H1 (cell line): ENCODE data around the gene LRP11. TPM values are rescaled to one million over a fixed set of nuclear protein-coding genes. Genes with fewer than 3 reads are reported as not detected.

Experiments used
- BACH1 ChIP-seq: IDR thresholded peaks from 2 replicates; pipeline ENCODE4 v1.6.1; 2012; ENCODE audit warnings: low read length, improper control_type of control experiment
- CTCF ChIP-seq, 3 experiments: IDR thresholded peaks; 1 replicate in 2 of 3; 2 replicates in 1 of 3; pipeline versions ENCODE4 v1.5.1 to v1.6.1; 2011; ENCODE audit warnings: low read length in 3 of 3, mild to moderate bottlenecking in 3 of 3, inconsistent platforms in 2 of 3, low read depth in 1 of 3, moderate library complexity in 1 of 3; ENCODE audit not compliant: insufficient read depth in 1 of 3; ENCODE audit errors: control extremely low read depth in 1 of 3
- KDM4A ChIP-seq: IDR thresholded peaks from one replicate; pipeline ENCODE4 v1.7.1; 2012; ENCODE audit warnings: low read depth, mild to moderate bottlenecking, moderate library complexity, low read length, inconsistent platforms; ENCODE audit not compliant: severe bottlenecking
- RNF2 ChIP-seq: fragments of 200-900, 300-1000 bp; sonication (generic); IDR thresholded peaks from 2 replicates; pipeline ENCODE4 v1.7.1; 2016; ENCODE audit warnings: borderline replicate concordance, low read depth, mild to moderate bottlenecking, antibody characterized with exemption, low read length; ENCODE audit not compliant: poor library complexity, severe bottlenecking; ENCODE audit errors: missing control alignments
- TCF12 ChIP-seq: IDR thresholded peaks from 2 replicates; pipeline ENCODE4 v1.6.1; 2011; ENCODE audit warnings: low read depth, mild to moderate bottlenecking, low read length
- YY1 ChIP-seq: IDR thresholded peaks from 2 replicates; pipeline ENCODE4 v1.6.1; 2011; ENCODE audit warnings: low read depth, mild to moderate bottlenecking, low read length
- ZNF274 ChIP-seq: IDR thresholded peaks from 2 replicates; pipeline ENCODE4 v1.7.0; 2012; ENCODE audit warnings: low read length, borderline replicate concordance; ENCODE audit errors: extremely low read depth
- polyA plus RNA-seq, 7 experiments: library from polyadenylated mRNA; depleted of rRNA in 3 of 7; stranded (reverse) in 5 of 7; unstranded in 2 of 7; fragments of >200 nt in 5 of 7; fragments of 200-250 nt in 2 of 7; gene quantifications; 1 replicate in 5 of 7; 2 replicates in 1 of 7; 4 replicates in 1 of 7; pipeline versions ENCODE4 v1.2.1 to v1.2.3, GENCODE V29; 2011 to 2013; ENCODE audit warnings: missing spikeins in 2 of 7, mixed read lengths in 2 of 7
- total RNA-seq: library from RNA; stranded (reverse); fragmentation: NEBNext Ultra II Directional; extraction: Animal tissue kit (Norgen Biotek cat#: 25700); gene quantifications from 2 replicates; pipeline ENCODE4 v1.2.1, GENCODE V29; 2021
- TF ChIP-seq, protein P1 (sequence below): fragments of 300-600 bp; sonication (generic); IDR thresholded peaks from 2 replicates; pipeline ENCODE4 v1.7.1; 2012; ENCODE audit warnings: low read length, moderate library complexity, mild to moderate bottlenecking, inconsistent platforms; ENCODE audit not compliant: insufficient replicate concordance
- TF ChIP-seq, protein P2 (sequence below): IDR thresholded peaks from 2 replicates; pipeline ENCODE4 v1.6.1; 2012; ENCODE audit warnings: inconsistent platforms

Gene LRP11
- total and polyA plus RNA-seq, 2 of the 8 experiments (the other 6 are each of a cell fraction or from before 2014, with no cell fraction given): 11.0 to 20.0 TPM

DNA sequence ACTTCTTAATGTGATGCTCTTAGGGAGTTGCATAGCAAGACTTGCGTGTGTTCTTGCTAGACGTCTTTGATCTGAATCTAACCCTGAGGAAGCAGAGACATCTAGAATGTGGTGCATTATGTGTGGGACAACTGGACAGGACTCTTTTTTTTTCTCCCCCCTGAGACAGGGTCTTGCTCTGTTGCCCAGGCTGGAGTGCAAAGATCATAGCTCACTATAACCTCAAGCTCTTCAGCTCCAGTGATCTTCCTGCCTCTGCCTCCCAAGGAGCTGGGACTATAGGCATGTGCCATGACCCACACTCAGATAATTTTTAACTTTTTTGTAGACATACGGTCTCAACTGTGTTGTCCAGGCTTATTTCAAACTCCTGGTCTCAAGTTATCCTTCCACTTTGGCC is 80.6 kb downstream of the LRP11 start (continued):
- TF ChIP-seq, protein P1, sequence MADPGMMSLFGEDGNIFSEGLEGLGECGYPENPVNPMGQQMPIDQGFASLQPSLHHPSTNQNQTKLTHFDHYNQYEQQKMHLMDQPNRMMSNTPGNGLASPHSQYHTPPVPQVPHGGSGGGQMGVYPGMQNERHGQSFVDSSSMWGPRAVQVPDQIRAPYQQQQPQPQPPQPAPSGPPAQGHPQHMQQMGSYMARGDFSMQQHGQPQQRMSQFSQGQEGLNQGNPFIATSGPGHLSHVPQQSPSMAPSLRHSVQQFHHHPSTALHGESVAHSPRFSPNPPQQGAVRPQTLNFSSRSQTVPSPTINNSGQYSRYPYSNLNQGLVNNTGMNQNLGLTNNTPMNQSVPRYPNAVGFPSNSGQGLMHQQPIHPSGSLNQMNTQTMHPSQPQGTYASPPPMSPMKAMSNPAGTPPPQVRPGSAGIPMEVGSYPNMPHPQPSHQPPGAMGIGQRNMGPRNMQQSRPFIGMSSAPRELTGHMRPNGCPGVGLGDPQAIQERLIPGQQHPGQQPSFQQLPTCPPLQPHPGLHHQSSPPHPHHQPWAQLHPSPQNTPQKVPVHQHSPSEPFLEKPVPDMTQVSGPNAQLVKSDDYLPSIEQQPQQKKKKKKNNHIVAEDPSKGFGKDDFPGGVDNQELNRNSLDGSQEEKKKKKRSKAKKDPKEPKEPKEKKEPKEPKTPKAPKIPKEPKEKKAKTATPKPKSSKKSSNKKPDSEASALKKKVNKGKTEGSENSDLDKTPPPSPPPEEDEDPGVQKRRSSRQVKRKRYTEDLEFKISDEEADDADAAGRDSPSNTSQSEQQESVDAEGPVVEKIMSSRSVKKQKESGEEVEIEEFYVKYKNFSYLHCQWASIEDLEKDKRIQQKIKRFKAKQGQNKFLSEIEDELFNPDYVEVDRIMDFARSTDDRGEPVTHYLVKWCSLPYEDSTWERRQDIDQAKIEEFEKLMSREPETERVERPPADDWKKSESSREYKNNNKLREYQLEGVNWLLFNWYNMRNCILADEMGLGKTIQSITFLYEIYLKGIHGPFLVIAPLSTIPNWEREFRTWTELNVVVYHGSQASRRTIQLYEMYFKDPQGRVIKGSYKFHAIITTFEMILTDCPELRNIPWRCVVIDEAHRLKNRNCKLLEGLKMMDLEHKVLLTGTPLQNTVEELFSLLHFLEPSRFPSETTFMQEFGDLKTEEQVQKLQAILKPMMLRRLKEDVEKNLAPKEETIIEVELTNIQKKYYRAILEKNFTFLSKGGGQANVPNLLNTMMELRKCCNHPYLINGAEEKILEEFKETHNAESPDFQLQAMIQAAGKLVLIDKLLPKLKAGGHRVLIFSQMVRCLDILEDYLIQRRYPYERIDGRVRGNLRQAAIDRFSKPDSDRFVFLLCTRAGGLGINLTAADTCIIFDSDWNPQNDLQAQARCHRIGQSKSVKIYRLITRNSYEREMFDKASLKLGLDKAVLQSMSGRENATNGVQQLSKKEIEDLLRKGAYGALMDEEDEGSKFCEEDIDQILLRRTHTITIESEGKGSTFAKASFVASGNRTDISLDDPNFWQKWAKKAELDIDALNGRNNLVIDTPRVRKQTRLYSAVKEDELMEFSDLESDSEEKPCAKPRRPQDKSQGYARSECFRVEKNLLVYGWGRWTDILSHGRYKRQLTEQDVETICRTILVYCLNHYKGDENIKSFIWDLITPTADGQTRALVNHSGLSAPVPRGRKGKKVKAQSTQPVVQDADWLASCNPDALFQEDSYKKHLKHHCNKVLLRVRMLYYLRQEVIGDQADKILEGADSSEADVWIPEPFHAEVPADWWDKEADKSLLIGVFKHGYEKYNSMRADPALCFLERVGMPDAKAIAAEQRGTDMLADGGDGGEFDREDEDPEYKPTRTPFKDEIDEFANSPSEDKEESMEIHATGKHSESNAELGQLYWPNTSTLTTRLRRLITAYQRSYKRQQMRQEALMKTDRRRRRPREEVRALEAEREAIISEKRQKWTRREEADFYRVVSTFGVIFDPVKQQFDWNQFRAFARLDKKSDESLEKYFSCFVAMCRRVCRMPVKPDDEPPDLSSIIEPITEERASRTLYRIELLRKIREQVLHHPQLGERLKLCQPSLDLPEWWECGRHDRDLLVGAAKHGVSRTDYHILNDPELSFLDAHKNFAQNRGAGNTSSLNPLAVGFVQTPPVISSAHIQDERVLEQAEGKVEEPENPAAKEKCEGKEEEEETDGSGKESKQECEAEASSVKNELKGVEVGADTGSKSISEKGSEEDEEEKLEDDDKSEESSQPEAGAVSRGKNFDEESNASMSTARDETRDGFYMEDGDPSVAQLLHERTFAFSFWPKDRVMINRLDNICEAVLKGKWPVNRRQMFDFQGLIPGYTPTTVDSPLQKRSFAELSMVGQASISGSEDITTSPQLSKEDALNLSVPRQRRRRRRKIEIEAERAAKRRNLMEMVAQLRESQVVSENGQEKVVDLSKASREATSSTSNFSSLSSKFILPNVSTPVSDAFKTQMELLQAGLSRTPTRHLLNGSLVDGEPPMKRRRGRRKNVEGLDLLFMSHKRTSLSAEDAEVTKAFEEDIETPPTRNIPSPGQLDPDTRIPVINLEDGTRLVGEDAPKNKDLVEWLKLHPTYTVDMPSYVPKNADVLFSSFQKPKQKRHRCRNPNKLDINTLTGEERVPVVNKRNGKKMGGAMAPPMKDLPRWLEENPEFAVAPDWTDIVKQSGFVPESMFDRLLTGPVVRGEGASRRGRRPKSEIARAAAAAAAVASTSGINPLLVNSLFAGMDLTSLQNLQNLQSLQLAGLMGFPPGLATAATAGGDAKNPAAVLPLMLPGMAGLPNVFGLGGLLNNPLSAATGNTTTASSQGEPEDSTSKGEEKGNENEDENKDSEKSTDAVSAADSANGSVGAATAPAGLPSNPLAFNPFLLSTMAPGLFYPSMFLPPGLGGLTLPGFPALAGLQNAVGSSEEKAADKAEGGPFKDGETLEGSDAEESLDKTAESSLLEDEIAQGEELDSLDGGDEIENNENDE: no peak
- TF ChIP-seq KDM4A (no peak), TCF12 (no peak), CTCF (IDR thresholded peaks at IDR 0.05; ENCODE audit: control extremely low read depth in 1 of 3, insufficient read depth in 1 of 3, low read depth in 1 of 3, low read length in 3 of 3) (no peak), BACH1 (no peak), RNF2 (no peak), ZNF274 (no peak), YY1 (no peak)
- TF ChIP-seq, protein P2, sequence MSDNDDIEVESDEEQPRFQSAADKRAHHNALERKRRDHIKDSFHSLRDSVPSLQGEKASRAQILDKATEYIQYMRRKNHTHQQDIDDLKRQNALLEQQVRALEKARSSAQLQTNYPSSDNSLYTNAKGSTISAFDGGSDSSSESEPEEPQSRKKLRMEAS: no peak
